CD4-positive, alpha-beta T cell (primary cell): ENCODE measurements around the gene SIAH1. TPM values are rescaled to one million over a fixed set of nuclear protein-coding genes. Genes with fewer than 3 reads are reported as not detected.
"Not testable (repeated sequence)": the region's sequence is repeated elsewhere in the genome, so short reads cannot be mapped to it uniquely, and the experiment has no call there.

Experiments used
- ATAC-seq: fragments of 200-7000 bp; cut with Tn5 transposase; one replicate; pipeline ENCODE4 v1.10.0; 2022; ENCODE audit warnings: mild to moderate bottlenecking; ENCODE audit not compliant: poor library complexity
- CTCF ChIA-PET: fragments of 350-600 bp; sonication (Branson Sonifier 250); formaldehyde crosslinking; loops from one replicate; lab custom pipeline; 2021; ENCODE audit warnings: antibody characterized with exemption, inconsistent platforms; lab: Charles Lee
- POLR2A ChIA-PET: fragments of 350-600 bp; sonication (Branson Sonifier 250); formaldehyde crosslinking; loops from one replicate; lab custom pipeline; 2021; ENCODE audit warnings: antibody characterized with exemption, inconsistent platforms; lab: Charles Lee
- DNase-seq, 14 experiments: peaks; one replicate each; pipeline ENCODE4 v3.0.0-alpha.2; 2013 to 2020; ENCODE audit warnings: mixed read lengths in 2 of 14
- H3K27ac ChIP-seq, 2 donors: one replicate each; pipeline versions ENCODE4 v1.5.1 to v1.7.0; 2013; ENCODE audit warnings: low read length in 2 of 2, low read depth in 1 of 2, mild to moderate bottlenecking in 1 of 2
- H3K27me3 ChIP-seq, 2 experiments: 1 replicate in 1 of 2; 2 replicates in 1 of 2; pipeline versions ENCODE4 v1.6.1 to v1.7.0; 2013; ENCODE audit warnings: low read length in 2 of 2, control low read depth in 1 of 2, mild to moderate bottlenecking in 1 of 2, moderate library complexity in 1 of 2; ENCODE audit not compliant: insufficient read depth in 2 of 2, control insufficient read depth in 1 of 2
- H3K36me3 ChIP-seq: one replicate; pipeline ENCODE4 v1.6.1; 2013; ENCODE audit warnings: low read length, control low read depth; ENCODE audit not compliant: insufficient read depth
- H3K4me1 ChIP-seq: one replicate; pipeline ENCODE4 v1.6.1; 2013; ENCODE audit warnings: low read length, control low read depth; ENCODE audit not compliant: insufficient read depth
- H3K4me3 ChIP-seq: one replicate; pipeline ENCODE4 v1.5.1; 2013; ENCODE audit warnings: mild to moderate bottlenecking, low read length, moderate library complexity
- H3K9me3 ChIP-seq, 2 experiments: 1 replicate in 1 of 2; 2 replicates in 1 of 2; pipeline versions ENCODE4 v1.6.1 to v1.7.0; 2013; ENCODE audit warnings: low read length in 2 of 2, mild to moderate bottlenecking in 2 of 2, control low read depth in 1 of 2, moderate library complexity in 1 of 2; ENCODE audit not compliant: control insufficient read depth in 1 of 2, insufficient read depth in 1 of 2
- H3K27ac Mint-ChIP-seq: one replicate; pipeline ENCODE4 v1.8.0; 2020; ENCODE audit warnings: mixed read lengths
- H3K27me3 Mint-ChIP-seq: one replicate; pipeline ENCODE4 v1.8.0; 2021; ENCODE audit warnings: mixed read lengths
- H3K36me3 Mint-ChIP-seq: one replicate; pipeline ENCODE4 v1.8.0; 2021; ENCODE audit warnings: low read depth, mixed read lengths
- H3K4me1 Mint-ChIP-seq: one replicate; pipeline ENCODE4 v1.8.0; 2021; ENCODE audit warnings: low read depth, mixed read lengths
- H3K4me3 Mint-ChIP-seq: one replicate; pipeline ENCODE4 v1.8.0; 2020; ENCODE audit warnings: mild to moderate bottlenecking, mixed read lengths
- H3K9me3 Mint-ChIP-seq: one replicate; pipeline ENCODE4 v1.8.0; 2020; ENCODE audit warnings: mixed read lengths
- CTCF ChIP-seq: fragments of 200-600 bp; IDR thresholded peaks from one replicate; pipeline ENCODE4 v1.8.0; 2022; ENCODE audit warnings: antibody characterized with exemption, mild to moderate bottlenecking
- intact Hi-C, 2 experiments: fragments of 100-400 bp; cut with DNase I in 1 of 2; cut with micrococcal nuclease in 1 of 2; formaldehyde crosslinking; loops; one replicate each; pipeline versions ENCODE4 v1.15.1 to v1.9.0; 2023 to 2025; cut with DNase I, micrococcal nuclease
- total RNA-seq, 174 experiments: library from RNA in 2 of 174; stranded (reverse) in 2 of 174; gene quantifications; one replicate each; pipeline ENCODE4 v1.2.3 and lab custom pipeline; 2021 to 2026

The SIAH1 gene
- total RNA-seq, 2 experiments from 2014 or later: 40.9 to 43.0 TPM

GRCh38 chr16:48421741-48422140 is 36.5 kb upstream of the SIAH1 start:
- CTCF ChIA-PET: interaction anchor here (1.0 to 1.7 kb wide), 2 partner anchors 18 to 201 kb away, joined by 3 to 4 read pairs; no protein-coding TSS in a partner anchor
- Mint-ChIP-seq H3K9me3 (no peaks in the 10 kb centered on the region), H3K27me3 (no peaks in the 10 kb centered on the region), H3K36me3 (no peaks in the 10 kb centered on the region), H3K4me3 (no peak overlapping the region), H3K27ac (no peak overlapping the region), H3K4me1 (no peaks in the 10 kb centered on the region)
- POLR2A ChIA-PET: no interaction called here
- ATAC-seq: no peak
- Histone ChIP-seq H3K4me1 (no peaks in the 10 kb centered on the region), H3K4me3 (no peak overlapping the region), H3K27me3 (no peaks in the 10 kb centered on the region), H3K9me3 (peaks cover 0 to 3% of the 10 kb centered on the region in 2 experiments), H3K36me3 (no peaks in the 10 kb centered on the region), H3K27ac (no peak overlapping the region)
- TF ChIP-seq CTCF: no peak
- no peak for DNase-seq
- intact Hi-C loops: no loop called here

- intact Hi-C loops: no loop called here
- Mint-ChIP-seq H3K27ac (no peak overlapping the region), H3K36me3 (no peaks in the 10 kb centered on the region), H3K27me3 (no peaks in the 10 kb centered on the region), H3K4me3 (no peak overlapping the region), H3K9me3 (no peaks in the 10 kb centered on the region), H3K4me1 (no peaks in the 10 kb centered on the region)
- no peak for TF ChIP-seq CTCF
- no peak overlapping the region for H3K4me3 ChIP-seq
- no peaks in the 10 kb centered on the region for H3K27me3 ChIP-seq
- no peaks in the 10 kb centered on the region for H3K4me1 ChIP-seq
- H3K36me3 ChIP-seq: no peaks in the 10 kb centered on the region
- H3K9me3 ChIP-seq: peaks cover 0 to 3% of the 10 kb centered on the region in 2 experiments
- no peak for ATAC-seq
- ChIA-PET POLR2A (no interaction called here), CTCF (no interaction called here)
- no peak for DNase-seq
- no peak overlapping the region for H3K27ac ChIP-seq
Measured at GRCh38 chr16:48420437-48420836, 35.2 kb upstream of the SIAH1 start.

GRCh38 chr16:48416617-48417016 is 31.4 kb upstream of the SIAH1 start:
- H3K9me3 Mint-ChIP-seq, H3K27ac Mint-ChIP-seq, CTCF ChIA-PET, DNase-seq, H3K27ac ChIP-seq, H3K36me3 ChIP-seq, POLR2A ChIA-PET, intact Hi-C loops, H3K4me1 ChIP-seq, H3K4me3 ChIP-seq, H3K9me3 ChIP-seq, H3K4me1 Mint-ChIP-seq, ATAC-seq, H3K4me3 Mint-ChIP-seq, H3K36me3 Mint-ChIP-seq, H3K27me3 Mint-ChIP-seq, H3K27me3 ChIP-seq: not testable (repeated sequence)

- H3K4me1 ChIP-seq: no peaks in the 10 kb centered on the region
- CTCF ChIA-PET: no interaction called here
- intact Hi-C loops: no loop called here
Measured at GRCh38 chr16:48413272-48413671, 28.1 kb upstream of the SIAH1 start.

More at GRCh38 chr16:48413272-48413671, 28.1 kb upstream of the SIAH1 start:
- DNase-seq (no peak), ATAC-seq (no peak)
- no peaks in the 10 kb centered on the region for H3K36me3 ChIP-seq
- TF ChIP-seq CTCF: no peak
- Mint-ChIP-seq H3K27me3 (no peaks in the 10 kb centered on the region), H3K9me3 (no peaks in the 10 kb centered on the region), H3K4me3 (no peak overlapping the region), H3K4me1 (no peaks in the 10 kb centered on the region), H3K27ac (no peak overlapping the region), H3K36me3 (no peaks in the 10 kb centered on the region)
- no peak overlapping the region for H3K27ac ChIP-seq
- H3K27me3 ChIP-seq: no peaks in the 10 kb centered on the region
- POLR2A ChIA-PET: no interaction called here
- no peak overlapping the region for H3K4me3 ChIP-seq
- H3K9me3 ChIP-seq: peaks cover 0 to 3% of the 10 kb centered on the region in 2 experiments
